TTC549 (cell line): ENCODE measurements around the gene MIER2.
"Not testable (repeated sequence)": the region's sequence is repeated elsewhere in the genome, so short reads cannot be mapped to it uniquely, and the experiment has no call there.

ENCODE experiments used
- FAIRE-seq: peaks from 2 replicates; lab custom pipeline; 2012; peaks lifted over from hg19 to GRCh38; lab: Jason Lieb, UNC

The MIER2 gene

GRCh38 chr19:281156-281853 lies 63.3 kb downstream of the MIER2 start:
- FAIRE-seq, result no peak

GRCh38 chr19:280541-281009 lies 64.0 kb downstream of the MIER2 start:
- FAIRE-seq, result no peak

GRCh38 chr19:279656-280055 lies 64.9 kb downstream of the MIER2 start:
- FAIRE-seq, result no peak

GRCh38 chr19:279231-279630 lies 65.4 kb downstream of the MIER2 start:
- FAIRE-seq, result no peak

- no peak for FAIRE-seq
Observed at GRCh38 chr19:277581-278165, 66.9 kb downstream of the MIER2 start.

GRCh38 chr19:277131-277530 lies 67.5 kb downstream of the MIER2 start:
- no peak for FAIRE-seq

GRCh38 chr19:275958-276646 lies 68.5 kb downstream of the MIER2 start:
- FAIRE-seq, result no peak

- FAIRE-seq, result no peak
Observed at GRCh38 chr19:275000-275399, 69.6 kb downstream of the MIER2 start.

- no peak for FAIRE-seq
Observed at GRCh38 chr19:273393-273792, 71.2 kb downstream of the MIER2 start.

GRCh38 chr19:271856-272255 lies 72.7 kb downstream of the MIER2 start:
- FAIRE-seq, result no peak

GRCh38 chr19:270766-271318 lies 73.8 kb downstream of the MIER2 start:
- FAIRE-seq, result not testable (repeated sequence)

GRCh38 chr19:269241-269640 lies 75.4 kb downstream of the MIER2 start:
- FAIRE-seq, result no peak

- FAIRE-seq, result no peak
Observed at GRCh38 chr19:262125-262524, 82.5 kb downstream of the MIER2 start.

- FAIRE-seq, result not testable (repeated sequence)
Observed at GRCh38 chr19:256804-257203, 87.8 kb downstream of the MIER2 start.
